Adrenal gland (tissue), 5 donors: ENCODE measurements around the gene SCFD2.

ENCODE experiments used
- POLR2A ChIP-seq, 2 donors: fragments of 450-650 bp; IDR thresholded peaks; one replicate each; pipeline ENCODE4 v1.6.1; 2017; ENCODE audit warnings: antibody characterized with exemption in 2 of 2, mild to moderate bottlenecking in 2 of 2, moderate library complexity in 1 of 2
- TF ChIP-seq, protein P1 (sequence below), 6 experiments: fragments of 450-650 bp in 4 of 6; fragments of 200-600 bp in 2 of 6; sonication (generic) in 1 of 6; IDR thresholded peaks; 1 replicate in 5 of 6; 2 replicates in 1 of 6; pipeline versions ENCODE4 v1.5.1 to v1.8.0; 2016 to 2021; ENCODE audit warnings: antibody characterized with exemption in 6 of 6, mild to moderate bottlenecking in 2 of 6, moderate library complexity in 1 of 6
- donor health status: DM: no; HTN: no; CAD: no.

DNA sequence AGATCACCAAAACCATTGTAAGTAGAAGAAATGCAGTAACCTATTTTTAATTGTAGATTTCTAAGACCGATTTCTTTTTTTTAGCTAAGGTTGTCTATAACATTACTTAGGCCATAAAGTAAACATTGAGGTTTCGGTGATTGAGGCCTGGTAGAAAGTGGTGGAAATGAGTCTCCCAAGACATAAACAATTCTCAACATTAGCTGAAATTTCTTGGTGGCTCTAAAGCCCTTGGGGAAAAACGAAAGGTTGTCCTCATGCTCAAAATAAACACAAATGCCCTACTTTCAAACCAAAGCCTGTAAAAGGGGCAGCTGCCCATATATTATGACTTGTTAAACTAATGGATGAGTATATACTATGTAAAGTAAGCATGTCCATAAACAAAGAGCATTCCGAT is 98.8 kb downstream of the SCFD2 start:
- TF ChIP-seq, protein P1, sequence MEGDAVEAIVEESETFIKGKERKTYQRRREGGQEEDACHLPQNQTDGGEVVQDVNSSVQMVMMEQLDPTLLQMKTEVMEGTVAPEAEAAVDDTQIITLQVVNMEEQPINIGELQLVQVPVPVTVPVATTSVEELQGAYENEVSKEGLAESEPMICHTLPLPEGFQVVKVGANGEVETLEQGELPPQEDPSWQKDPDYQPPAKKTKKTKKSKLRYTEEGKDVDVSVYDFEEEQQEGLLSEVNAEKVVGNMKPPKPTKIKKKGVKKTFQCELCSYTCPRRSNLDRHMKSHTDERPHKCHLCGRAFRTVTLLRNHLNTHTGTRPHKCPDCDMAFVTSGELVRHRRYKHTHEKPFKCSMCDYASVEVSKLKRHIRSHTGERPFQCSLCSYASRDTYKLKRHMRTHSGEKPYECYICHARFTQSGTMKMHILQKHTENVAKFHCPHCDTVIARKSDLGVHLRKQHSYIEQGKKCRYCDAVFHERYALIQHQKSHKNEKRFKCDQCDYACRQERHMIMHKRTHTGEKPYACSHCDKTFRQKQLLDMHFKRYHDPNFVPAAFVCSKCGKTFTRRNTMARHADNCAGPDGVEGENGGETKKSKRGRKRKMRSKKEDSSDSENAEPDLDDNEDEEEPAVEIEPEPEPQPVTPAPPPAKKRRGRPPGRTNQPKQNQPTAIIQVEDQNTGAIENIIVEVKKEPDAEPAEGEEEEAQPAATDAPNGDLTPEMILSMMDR (IDR thresholded peaks at IDR 0.05) = no peak
- TF ChIP-seq POLR2A (IDR thresholded peaks at IDR 0.05) = no peak
